ENCODE data around the gene ZNF24.

The ZNF24 gene

DNA sequence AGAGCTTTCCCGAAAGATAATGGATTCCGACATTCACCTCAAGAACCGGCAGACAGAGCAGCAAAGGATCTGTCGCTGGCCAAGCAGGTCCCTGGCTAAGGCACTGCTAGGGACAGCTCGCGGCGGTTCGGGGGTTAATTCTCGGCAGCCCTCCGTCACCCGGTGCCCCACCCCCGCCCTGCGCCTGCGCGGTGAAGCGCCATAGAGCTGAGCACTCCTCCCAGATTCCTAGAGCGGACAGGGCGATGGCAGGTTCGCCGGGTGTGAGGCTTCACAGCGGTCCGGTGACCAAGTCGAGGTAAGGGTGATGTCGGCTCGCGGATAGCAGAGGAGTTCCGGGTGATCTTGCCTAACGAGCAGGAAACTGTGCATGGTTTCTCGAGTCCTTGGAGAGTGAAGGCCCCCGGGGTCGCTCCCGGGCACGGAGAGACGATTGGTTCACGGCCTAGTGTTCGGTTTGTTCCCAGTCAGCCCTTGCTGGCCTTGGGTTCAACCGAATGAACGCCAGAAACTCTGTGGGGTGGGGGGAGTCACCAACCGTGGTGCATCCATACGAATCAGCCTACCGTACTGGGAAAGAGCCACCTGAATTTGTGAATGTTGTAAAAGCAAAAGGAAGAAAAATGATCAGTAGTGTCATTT is 54.0 kb downstream of the ZNF24 start, which contains the start of gene ZSCAN30:
ZSCAN30 (minus strand) TSS at position 136 of the 642 bp plus-strand sequence. CDS start 25,877 bp downstream, outside the sequence.
- DNase-seq (ENCODE audit: low spot score) = peak; percentile 92

DNA sequence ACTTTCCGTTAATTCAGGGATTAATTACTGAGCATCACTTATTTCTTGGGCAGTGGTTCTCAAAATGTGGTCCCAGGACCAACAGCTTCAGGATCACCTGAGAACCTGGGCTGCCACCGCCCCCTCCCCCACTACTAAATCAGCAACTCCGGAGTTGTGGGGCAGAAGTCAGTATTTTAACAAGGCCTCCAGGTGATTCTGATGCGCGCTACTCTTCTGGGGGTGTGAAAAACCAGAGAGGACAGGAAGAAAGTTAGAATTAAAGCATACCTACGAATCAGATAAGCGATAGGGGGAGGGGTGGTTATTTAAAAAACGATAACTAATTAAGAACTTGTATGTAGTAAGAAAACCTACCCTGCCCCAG is 54.5 kb downstream of the ZNF24 start:
- no peak for DNase-seq (ENCODE audit: low spot score)

DNA sequence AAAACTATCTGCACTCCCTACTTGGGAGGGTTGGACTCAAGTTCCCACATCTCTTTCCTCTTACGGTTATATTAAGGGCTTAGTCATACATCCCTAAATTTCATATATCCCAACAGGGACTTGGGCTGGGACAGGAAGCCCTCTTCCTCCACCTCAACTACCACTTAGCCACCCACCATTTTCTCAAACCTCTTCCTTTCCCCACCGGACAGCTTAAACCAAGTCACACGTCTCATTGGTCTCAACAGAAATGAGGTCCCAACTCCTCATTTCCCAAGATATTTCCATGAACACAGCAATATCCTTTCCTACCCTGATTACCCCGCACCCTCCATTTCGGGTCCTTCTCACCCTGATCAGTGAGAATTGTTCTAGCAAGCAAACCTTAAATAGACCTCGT is 54.9 kb downstream of the ZNF24 start:
- no peak for DNase-seq (ENCODE audit: low spot score)

DNA sequence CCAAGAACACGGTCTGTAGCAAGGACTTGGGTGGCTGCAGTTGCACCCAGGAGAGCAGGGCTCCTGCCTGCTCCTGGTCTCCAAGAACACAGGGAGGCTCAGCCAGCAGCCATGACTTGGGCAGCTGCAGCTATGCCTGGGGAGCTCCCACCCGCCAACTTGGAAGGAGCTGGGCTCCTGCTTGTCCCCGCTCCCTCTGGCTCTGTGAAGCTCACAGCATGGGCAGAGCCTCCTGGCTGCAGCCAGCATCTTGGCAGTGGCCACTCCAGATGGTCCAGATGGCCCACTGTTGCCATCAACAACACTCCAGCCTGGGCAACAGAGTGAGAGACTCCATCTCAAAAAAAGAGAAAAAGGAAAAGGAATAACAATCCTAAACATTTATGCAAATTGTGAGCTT is 59.4 kb downstream of the ZNF24 start:
- no peak for DNase-seq (ENCODE audit: low spot score)

DNA sequence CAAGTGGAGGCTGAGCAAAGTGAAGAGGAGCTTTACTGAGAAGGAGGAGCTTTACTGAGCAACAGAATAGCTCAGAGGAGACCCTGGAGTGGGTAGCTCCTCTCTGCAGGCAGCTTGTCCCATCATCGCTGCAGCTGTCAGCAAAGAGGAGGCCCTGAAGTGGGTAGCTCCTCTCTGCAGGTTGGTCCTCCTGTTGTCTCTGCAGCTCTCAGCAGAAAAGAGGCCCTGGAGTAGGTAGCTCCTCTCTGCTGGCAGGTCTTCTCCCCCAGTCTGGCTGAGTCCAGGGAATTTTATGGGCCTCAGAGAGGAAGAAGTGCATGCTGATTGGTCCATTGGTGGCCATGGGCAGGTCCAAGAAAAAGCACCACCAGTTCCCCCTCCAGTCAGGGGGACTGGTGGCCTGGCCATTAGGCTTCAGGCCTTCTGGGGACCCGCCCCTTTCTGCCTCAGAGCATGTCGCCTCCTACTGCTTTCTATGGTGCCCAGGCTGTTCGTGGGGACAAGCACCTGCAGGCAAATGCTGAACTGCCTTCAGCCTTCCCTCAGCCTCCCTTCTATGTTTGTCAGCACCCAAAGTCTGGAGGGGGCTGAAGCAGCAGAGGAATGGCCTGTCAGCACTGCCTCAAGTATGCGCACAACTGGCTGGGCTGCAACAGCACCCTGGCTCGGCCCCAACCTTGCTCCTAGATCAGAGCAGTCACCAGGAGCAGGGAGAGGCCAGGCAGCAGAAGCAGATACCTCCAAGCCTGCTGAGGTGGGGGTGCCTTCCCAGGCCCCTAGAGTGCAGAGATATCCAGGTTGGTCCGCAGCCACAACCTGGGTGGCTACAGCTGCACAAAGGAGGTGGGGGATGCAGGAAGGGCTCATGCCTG is 60.1 kb downstream of the ZNF24 start:
- DNase-seq (ENCODE audit: low spot score) = no peak

GRCh38 chr18:35282353-35282752 is 61.9 kb downstream of the ZNF24 start:
- no peak for DNase-seq (ENCODE audit: low spot score)

Measured in hematopoietic multipotent progenitor cell treated with erythropoietin and hydrocortisone succinate and interleukin-3 and kit ligand, for 17 days (in vitro differentiated cells).